Stimulated activated CD4-positive, alpha-beta T cell treated with anti-CD3 and anti-CD28 coated beads, Interleukin-1b, Interleukin-23, amount 100 ng/mL, for 1 hour (primary cell): ENCODE measurements around the gene CD276.
"Not testable (repeated sequence)": the region's sequence is repeated elsewhere in the genome, so short reads cannot be mapped to it uniquely, and the experiment has no call there.

Experiments
- DNase-seq, 2 donors: peaks; one replicate each; pipeline ENCODE4 v3.0.0-alpha.2; 2020; ENCODE audit warnings: low read depth in 2 of 2

The CD276 gene

GRCh38 chr15:73683777-73684580, at the start of gene CD276:
CD276 (plus strand) TSS chr15:73684383; CDS start chr15:73699640, 15,257 bp downstream.
- no peak for DNase-seq

DNA sequence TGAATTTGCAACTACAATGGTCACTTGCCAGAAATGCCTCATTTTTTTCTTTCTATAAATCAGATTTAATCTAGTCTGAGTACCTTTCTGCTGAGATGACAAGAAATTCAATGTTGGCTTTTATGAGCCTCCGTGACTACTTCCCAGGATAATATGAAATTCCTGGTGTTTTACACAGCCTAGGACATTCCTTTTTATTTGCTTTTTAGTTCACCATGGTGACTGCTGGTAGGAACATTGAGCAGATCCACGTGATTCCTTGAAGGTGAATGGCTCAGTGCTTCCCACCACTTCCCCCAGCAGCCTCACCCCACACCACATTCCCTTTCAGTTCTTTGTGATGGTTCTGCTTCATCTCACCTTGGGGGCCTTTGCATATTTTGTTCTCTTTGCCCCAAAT, 46.7 kb upstream of the CD276 start:
- no peak for DNase-seq

DNA sequence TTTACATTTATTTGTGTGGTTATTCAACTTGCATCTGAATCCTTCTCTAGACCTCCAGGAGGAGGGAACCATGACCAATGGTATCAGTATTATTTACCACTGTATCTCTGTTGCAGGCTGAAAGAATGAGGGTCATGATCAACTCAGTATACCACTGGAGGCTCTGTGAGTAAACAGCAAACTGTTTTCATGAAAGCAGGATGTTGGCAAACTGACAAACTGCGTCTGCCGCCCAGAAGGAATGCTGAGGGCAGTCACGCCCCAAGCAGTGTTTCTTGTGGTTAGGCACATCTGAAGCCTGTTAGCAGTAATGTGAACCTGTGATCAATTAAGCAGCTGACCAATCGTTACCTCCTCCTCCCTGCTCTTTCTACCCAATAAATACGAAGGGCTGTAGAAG, 44.7 kb upstream of the CD276 start:
- DNase-seq = not testable (repeated sequence)

GRCh38 chr15:73647259-73648013, 36.7 kb upstream of the CD276 start:
- no peak for DNase-seq

- DNase-seq = no peak
These were observed 36.2 kb upstream of the CD276 start for GRCh38 chr15:73648014-73648295.

DNA sequence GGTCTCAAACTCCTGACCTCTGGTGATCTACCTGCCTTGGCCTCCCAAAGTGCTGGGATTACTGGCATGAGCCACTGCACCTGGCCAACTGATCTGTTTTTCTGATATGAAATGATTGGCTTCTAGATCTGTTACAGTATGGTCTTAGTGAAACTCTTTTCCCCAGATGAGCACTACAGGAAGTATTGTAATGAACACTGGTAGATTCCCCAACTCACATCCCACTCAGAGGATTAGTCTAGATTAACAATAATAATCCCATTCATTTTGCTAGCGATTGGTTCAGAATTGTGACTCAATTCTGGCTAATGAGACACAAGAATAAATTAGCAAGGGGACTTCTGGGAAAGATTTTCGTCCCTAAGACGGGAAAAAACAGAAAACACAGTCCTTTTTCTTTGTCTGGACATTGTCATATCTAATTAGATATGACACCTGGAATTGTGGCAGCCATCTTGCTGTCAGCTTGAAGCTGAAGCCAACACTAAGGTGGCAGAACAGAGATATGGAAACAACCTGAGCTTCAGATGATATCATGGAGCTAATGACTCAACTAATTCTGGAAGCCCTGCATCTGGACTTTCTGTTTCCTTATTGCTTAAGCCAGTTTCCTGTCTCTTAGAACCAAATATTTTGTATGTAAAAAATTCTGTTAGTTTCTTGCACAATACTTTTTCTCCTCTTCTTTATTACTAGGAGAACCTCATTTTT, 33.6 kb upstream of the CD276 start:
- no peak for DNase-seq

DNA sequence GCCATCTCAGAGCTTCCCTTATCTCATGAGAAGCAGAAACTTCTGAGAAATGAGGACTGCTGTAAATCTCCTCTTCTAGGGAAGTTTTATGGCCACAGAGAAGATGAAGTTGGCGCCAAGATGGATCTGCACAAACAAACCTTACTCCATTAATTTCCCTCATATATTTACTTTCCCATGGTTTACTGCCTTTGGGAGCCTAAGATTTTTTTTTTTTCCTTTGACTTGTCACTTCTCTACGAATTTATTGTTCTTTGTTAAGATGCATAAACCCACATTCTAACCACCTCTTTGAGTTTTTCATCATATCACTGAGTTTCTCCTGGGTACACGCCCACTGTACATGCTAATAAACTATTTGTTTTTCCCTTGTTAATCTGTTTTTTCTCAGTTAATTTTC, 29.5 kb upstream of the CD276 start:
- no peak for DNase-seq

GRCh38 chr15:73655724-73656123, 28.5 kb upstream of the CD276 start:
- no peak for DNase-seq

DNA sequence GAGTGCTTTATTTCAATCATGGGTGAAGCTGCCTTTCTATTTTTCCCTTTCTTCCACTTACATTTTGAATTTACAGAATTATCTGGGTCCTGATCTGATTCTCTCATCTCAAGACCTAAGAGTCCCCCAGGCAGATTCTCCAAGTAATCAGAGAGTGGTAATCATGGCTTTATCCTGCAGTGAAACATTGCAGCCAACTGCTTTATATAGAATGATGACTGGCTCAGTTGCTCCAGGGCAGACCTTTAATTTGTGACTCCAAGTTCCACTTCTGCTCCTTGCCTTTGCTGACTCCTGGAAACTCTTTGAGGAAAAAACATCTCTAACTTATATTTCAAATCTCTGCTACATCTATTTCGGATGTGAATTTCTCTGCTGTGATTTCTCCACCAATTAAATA, 25.5 kb upstream of the CD276 start:
- DNase-seq = no peak

DNA sequence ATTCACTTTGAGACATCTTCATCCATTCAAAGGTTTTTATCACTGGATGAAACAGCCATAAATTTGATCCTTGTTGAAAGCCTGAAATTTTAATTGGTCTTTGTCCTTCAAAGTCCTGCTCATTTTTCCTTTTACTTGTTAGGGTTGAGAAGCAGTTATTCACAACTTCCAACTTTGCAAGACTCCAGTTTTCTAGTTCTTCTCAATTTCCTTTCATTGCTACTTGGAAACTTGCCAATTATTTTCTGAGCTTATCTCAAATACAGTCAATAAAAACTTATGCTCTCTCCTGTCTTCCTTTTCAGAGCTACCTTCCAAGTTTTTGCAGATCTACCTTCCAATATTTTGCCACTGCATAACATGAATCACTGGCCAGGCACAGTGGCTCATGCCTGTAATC, 23.7 kb upstream of the CD276 start:
- no peak for DNase-seq

DNA sequence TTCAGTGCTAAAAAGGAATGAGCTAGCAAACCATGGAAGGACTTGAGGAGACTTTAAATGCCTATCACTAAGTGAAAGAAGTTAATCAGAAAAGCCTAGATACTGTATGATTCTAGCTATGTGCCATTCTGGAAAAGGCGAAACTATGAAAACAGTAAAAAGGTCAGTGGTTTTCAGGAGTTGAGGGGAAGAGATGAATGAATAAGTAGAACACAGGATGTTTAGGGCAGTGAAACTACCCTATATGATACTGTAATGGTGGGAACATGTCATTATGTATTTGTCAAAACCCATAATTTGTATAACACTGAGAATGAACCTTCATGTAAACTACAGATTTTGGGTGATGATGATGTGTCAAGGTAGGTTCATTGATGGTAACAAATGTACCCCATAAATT, 9.6 kb upstream of the CD276 start:
- no peak for DNase-seq

- DNase-seq = peak; percentile 7 to 24
These were observed 7.0 kb upstream of the CD276 start for GRCh38 chr15:73677146-73677607.

- DNase-seq = no peak
These were observed 6.5 kb upstream of the CD276 start for GRCh38 chr15:73677733-73678132.

- no peak for DNase-seq
These were observed 5.7 kb upstream of the CD276 start for GRCh38 chr15:73678498-73678897.

- DNase-seq = no peak
These were observed 5.0 kb upstream of the CD276 start for GRCh38 chr15:73679180-73679579.

- no peak for DNase-seq
These were observed 4.2 kb upstream of the CD276 start for GRCh38 chr15:73679964-73680363.

- DNase-seq = no peak
These were observed 3.6 kb upstream of the CD276 start for GRCh38 chr15:73680549-73680948.

DNA sequence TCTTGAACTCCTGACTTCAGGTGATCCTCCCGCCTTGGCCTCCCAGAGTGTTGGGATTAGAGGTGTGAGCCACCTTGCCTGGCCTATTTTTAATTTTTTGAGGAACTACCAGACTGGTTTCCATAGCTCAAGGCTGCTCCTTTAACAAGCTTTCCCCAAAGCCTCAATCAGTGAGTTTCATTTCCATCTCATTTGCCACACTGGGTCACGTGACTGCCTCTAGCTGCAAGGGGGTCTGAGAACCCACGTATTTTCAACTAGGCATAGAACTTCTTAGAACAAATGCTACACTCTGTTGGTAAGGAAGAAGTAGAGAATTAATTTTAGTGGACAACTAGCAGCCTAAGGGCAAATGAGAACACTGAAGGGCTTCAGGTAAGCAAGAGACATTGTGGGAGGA, 3.1 kb upstream of the CD276 start:
- no peak for DNase-seq

DNA sequence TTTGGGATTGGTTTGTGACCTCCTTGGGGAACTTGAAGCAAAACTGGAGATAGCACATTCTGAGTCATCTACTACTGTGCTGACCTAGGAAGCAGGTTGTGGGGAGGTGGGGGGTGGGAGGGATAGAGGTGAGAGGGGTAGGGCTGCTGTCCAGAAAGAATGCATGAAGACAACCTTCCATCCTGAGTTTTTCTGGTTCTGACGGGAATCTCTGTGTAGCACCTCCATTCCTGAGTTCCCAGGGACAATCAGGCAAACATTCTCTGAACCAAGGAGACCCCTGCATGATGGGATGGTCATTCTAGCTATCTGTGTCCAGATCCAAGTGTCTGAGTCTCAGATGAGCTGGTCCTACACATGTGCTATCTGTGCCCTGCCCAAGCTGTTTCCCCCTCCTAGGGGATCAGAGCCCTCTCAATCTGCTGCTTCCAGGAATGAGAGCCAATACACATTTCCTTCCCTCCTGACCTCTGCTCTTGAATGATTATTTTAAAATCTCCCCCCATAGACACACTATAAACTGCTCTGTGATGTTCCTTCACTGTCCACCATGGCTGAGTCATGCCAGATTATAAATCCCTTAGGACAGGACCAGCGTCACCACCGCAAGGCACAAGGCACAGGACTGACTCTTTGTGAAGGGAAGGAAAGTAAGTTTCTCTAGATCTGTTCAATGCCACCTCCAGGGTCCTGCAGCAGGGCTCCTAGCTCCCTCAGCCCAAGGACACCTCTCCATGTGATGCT, 2.2 kb upstream of the CD276 start:
- DNase-seq = no peak

- DNase-seq = no peak
These were observed 1.5 kb upstream of the CD276 start for GRCh38 chr15:73682600-73683090.

- no peak for DNase-seq
These were observed 866 bp upstream of the CD276 start for GRCh38 chr15:73683257-73683776.
